GM18508 (cell line): ENCODE results near the gene EMILIN2.
"Not testable (repeated sequence)": the region's sequence is repeated elsewhere in the genome, so short reads cannot be mapped to it uniquely, and the experiment has no call there.

Experiments used
- ATAC-seq: cut with Tn5 transposase; IDR thresholded peaks from one replicate; pipeline ENCODE4 v1.9.1; 2021; ENCODE audit warnings: moderate number of reproducible peaks; ENCODE audit not compliant: insufficient read depth, unreplicated experiment

EMILIN2 gene

DNA sequence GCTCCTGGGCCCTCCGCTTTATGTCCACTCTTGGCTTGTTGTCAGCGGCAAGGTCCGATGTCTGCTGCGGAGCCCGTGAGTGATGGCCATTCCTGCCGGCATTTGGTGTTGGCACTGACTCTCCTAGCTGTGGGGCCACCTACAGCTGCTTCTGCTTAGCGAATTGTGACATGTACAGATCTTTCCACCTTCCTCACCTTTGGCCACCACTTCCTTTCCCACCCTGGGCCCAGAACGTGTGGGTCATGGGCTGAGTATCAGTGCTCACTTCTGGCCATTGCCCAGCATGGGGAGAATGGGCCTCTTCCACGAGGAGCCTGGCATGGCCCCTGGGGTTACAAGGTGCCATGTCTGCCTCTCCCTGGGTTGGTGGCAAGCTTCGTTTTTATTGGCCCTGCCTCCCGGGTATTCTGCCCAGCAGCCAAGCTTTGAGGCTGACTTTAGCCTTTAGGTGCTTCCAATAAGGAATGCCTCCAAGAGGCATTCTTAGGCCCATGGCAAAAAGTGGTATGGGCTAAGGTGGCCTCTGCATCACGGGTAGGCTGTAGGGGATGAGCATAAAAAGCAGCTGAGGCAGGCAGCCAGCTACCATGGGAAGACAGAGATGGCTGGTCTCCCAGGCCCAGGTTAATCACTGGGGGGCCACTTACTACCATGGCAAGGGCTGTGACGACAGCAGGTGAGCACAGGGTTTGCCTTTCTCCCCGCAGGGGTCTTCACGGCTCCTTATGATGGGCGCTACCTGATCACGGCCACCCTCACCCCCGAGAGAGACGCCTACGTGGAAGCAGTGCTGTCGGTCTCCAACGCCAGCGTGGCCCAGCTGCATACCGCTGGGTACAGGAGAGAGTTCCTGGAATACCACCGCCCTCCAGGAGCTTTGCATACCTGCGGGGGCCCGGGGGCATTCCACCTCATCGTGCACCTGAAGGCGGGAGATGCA lies 65.8 kb downstream of the EMILIN2 start:
- no peak for ATAC-seq

DNA sequence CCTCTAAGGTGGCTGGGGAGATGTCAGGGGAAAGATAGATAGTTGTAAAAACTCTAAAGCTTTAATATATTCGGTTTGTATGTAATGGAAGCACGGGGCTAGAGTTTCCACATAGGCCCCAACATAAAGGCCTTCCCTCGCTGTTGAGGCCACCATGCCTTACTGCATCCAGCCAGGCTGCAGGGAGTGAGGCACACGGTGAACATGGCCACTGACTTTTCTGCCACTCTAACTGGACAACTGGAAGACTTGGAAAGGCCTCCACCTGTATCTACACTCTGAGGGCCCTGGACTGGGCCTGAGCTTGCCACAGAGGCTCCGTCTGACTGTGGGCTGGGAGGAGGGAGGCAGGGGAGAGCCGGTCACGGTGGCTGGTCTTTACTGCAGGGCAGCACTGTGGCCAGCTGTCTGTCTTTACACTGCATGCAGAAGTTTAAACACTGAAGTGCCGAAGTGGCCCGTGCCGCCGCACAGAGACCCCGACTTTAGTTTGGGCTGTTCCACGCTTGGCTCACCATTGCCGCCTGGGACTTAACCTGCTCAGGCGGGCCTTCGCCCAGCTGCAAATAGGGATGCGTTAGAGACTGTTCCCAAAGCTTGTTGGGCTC lies 66.7 kb downstream of the EMILIN2 start:
- ATAC-seq: no peak

DNA sequence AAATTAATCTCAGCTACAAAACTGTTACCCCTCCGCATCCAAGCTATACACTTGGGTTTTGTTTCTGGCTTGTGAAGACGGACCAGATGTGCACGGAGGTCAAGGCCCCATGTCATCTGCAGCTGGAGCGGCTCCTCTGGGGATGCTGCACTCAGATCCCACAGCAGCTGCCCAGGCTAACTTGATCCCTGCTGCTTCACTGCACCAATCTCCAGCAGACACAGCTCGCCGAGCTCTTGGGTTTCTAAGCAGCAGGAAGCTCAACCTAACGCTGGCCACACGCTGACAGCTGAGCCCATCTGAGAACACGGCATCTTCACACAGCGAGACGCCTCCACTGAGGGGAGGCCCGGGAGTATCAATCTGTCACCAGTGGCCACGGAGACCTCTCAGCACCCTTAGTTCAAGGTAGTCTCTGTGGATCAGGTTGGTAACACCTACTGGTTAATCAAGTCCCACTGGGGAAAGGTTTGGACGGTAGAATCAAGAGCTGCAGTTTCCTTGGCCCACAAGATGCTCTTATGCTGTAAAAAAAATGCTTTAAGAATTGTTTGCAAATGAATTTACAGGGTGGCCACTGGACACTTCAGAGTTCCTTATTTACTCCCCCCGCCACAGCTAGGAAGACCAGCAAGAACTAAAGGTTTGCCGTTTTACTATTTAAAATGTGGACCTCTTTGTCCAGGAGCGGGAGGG lies 67.5 kb downstream of the EMILIN2 start:
- no peak for ATAC-seq

DNA sequence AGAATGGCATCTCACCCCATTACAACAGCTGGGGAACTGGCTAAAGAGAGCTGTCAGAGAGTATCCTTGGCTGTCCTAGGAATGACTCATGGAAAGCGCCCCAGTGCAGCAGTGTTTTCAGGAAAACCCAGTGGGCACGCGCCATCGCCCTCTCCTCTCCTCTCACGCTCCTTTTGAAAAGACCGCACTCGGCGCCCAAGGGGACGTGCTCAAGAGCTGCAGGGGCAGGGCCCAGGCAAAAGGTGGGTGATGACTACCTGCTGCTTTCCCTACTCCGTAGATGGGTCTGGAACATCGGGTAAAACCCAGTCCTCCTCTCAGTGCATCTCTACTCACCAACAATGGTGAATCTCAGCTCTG lies 68.1 kb downstream of the EMILIN2 start:
- no peak for ATAC-seq

DNA sequence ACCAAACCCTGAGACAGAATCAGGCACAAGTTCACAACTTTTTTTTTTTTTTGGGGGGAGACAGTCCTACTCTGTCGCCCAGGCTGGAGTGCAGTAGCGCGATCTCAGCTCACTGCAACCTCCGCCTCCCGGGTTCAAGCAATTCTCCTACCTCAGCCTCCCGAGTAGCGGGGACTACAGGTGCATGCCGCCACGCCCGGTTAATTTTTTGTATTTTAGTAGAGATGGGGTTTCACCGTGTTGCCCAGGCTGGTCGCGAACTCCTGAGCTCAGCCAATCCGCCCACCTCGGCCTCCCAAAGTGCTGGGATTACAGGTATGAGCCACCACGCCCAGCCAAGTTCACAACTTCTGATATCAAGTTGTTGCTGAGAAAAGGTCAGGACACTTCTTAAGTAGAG lies 68.7 kb downstream of the EMILIN2 start:
- ATAC-seq: not testable (repeated sequence)

DNA sequence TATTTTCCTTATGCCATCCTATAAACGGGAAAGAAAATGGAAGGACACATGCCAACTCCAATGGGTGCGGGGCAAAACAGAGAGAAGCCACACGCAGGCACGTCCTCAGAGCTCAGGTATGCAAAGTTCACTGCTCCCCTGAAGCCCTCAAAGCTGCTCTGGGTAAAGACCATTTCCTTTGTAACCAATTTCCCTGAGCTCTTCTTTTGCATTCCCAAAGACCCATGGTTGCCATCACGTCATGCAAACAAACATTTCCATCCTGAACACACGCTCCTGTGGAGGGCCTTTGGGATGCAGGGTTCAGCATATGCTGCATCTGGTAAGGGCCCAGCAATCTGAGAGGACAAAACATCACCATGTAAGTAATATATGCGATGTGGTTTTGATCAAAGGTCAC lies 69.4 kb downstream of the EMILIN2 start:
- no peak for ATAC-seq

DNA sequence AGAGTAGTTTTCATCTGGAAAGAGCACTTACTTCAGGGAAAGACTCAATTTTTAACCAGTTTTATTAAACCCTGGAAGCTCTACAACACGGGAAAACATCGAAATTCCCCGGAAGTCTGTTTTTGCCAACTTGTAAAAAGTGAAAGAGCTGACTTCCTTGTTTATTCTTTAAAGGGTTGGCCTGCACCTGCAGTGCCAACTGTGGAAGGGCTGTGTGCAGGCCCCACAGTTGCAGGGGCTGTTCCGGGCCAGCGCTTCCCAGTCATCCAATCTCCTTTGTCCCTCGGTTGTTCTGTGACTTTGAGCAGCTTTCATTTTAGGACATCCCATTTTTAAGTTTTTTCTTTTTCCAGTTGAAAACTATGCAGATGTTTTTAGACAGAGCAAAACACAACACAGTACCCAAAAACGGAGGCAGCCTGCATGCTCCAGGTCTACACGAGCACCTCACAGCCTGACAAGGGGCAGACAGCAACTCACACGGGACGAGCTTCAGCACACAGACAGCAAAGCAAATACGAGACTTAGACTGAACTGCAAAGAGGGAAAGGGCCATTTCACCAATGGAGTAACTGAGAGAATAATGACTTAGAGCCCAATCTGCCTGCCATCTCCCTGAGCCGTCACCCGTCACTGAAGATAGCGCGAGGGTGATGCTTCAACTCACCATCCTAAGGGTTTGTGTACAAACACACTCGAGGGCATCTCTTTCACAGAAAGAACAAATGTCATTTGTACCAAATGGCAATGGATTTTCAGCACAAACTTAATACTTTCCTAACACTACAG lies 70.6 kb downstream of the EMILIN2 start:
- ATAC-seq: no peak

DNA sequence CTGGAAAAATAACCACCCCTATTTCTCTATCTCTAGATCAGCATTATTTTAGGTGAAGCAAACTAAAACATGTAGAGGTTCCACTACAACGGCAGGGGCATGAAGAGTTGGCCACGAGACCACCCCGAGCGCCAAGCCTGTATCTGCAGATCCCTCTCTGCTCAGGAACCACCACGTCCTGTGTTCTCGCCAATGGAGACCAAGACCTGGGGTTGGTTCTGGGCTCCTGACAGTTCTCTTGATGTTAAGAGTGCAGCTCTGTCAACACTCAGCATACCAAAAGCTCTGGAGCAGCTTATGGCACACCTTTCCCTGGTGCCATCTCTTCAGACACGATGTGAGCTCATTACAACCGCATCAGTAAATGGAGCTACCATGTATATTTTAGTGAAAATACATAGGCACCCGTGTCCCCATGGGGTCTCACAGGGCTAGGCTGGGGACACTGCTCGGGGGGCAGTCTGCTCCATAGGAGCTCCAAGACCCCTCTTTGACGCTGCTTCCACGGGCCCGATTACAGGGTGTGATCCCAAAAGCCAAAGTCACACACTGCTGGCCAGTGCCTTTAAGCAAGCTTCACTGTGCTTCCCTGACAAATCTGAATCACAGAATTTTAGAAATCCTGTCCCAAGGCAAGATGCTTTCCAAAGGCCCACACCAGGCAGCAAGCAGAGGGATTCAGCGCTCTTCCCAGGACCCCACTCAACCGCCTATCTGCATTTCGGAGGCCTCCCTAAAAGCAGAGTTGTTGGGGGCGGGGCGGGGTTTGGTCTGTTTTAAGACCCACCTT lies 72.2 kb downstream of the EMILIN2 start:
- no peak for ATAC-seq

DNA sequence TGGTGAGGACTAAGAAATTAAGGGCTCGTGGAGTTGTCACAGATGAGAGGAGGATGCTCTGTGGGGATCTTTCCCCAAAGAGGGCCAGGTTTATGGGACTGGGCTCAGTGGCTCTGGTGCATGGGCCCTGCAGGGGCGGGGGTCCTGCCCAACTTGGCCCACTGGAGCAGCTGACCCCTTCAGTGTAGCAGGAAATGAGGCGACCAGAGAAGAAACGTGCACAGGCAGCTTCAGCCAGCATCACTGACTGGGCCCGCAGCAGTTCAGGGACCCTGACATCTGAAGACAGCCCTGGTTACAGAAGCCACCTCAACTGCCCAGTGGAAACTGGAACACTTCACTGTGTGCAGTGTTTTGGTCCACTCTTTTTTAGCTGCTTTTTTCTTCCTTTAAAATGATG lies 72.8 kb downstream of the EMILIN2 start:
- ATAC-seq: no peak

DNA sequence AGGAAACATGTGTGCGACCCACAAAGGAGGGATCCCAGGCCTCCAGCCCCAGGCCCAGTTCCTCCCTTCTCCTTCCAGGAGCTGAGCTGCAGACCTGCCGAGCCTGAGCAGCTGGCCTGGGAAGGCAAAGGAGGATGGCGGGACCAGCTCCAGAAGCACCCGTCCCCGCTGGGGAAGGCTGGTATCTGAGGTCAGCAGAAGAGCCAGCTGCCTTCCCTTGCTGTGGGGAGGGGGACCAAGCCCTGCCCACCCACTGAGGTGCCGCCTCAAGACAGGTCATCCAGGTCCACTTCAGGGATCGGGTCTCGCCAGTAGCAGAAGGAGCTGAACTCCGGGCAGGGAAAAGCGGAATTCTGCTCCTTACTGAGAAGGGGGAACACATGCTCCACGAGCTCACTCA lies 73.2 kb downstream of the EMILIN2 start:
- ATAC-seq: no peak

DNA sequence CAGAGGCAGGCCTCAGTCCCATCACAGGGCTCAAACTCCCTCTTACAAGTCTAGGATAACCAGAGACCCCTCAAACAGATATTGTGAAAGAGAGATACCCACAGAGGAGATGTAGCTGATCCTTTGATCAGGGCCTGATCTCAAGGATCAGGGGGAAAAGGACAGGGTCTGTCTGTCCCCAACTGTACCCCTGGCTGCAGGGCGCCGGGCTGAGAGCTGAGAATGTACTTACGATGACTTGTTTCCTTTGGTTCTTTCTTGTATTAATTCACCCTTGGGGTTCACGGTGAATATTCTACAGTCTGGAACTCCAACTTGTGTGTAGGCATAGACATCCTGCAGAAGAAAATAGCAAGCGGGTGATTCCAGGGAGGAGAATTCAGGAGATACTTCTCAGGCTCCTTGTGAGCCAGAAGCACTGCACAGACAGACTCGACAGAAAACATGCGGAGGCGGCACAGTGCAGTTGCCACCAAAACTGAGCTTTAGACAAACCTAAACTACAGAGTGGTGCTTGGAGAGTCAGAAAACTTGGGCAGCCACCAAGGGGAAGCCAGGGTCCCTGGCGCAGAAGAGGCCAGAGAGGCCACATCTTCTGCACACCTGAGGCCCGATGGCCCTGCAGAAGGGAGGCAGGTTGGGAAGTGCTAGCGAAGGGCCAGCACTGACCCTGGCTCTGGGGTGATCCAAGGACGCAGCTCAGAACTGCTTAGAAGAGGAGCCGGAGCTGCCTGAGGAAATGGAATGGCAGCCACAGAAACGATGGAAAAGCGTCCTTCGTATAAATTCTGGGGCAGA lies 73.9 kb downstream of the EMILIN2 start:
- no peak for ATAC-seq

DNA sequence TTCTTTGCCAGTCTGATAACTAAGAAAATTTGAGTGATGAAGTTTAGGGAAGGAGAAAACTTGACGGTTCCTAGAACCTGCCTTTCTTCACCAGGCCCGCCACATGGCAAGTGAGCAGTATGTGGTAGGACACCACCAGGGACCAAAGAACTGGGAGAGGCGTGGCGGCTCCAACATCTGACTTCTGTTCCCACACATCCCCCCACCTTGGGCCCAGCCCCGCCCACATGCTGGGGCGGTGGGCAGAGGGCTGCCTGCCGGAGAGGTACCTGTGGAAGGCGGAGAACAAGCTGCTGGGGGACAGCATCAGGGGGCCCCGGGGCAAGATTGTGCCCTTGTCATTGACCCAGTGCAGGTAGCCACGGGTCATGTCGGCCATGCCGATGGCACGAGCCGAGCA lies 75.0 kb downstream of the EMILIN2 start:
- no peak for ATAC-seq

DNA sequence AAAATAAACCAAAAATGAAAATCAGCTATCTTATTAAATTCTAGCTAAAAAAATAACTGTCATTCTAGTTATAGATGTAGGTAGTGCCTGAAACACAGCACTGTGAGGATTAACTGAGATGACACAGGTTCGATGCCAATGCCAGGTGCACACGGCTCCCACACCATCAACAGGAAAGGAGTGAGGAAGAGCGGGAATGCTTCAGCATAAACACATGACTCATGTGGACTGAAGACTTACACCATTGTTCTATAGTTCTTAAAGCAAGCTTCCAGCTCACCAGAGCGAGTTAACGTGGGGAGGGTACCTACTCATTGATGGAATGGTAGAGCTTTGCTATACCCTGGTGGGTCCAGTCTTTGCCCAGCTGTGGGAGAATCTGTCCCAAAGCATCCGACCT lies 76.7 kb downstream of the EMILIN2 start:
- ATAC-seq: no peak

DNA sequence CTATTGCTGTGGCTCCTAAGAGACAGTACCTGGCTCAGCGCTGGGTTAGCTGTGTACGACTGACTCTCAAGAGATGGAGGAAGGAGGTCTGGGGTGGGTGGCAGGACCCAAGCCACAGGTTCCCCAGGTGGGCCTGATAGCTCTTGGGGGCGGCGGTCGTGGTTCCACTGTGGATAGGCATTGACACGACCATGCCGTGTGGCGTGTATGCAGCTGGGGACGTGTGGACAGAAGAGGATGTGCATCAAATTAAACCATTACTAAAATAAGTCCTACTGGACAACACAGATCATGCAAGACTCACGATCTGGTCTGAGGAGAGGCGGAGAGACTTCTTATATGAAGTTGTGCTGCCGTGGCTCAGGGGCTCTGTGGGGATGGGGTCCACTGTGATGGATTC lies 78.1 kb downstream of the EMILIN2 start:
- no peak for ATAC-seq

DNA sequence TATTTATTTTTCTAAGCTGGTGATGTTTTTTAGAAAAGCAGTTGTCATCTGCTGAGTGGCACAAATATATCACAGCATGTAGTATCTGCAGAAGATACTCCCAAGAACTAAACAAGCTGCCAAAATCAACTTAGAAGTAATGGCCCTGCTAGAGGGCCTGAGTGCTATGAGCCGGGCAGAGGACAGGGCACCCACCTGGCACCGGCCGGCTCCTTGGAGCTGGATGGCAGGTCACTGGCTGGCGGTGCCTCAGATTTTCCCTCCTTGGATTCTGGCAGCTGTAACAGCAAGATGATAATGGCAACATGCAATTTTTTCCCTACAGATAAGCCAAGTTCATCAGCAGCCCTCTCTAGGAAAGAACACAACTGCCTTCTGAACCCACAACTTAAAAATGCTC lies 79.7 kb downstream of the EMILIN2 start:
- ATAC-seq: no peak

DNA sequence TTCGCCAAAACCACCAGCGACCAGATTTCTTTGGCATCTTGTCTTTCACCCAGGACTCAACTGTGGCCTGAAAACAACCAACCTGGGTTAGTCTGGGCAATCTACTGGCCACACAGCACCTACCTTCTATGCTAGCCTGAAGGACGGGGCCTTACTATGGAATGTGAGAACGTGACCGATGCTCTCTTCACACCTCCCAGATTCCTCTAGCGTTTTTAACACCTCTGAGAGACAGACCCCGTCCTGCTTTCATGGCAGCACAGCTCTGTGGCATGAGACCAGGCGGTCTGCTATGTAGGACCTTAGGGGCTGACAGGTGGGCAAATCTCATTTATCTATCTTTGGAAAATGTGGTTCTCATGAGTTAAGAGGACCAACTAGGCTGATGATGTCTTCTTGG lies 80.9 kb downstream of the EMILIN2 start:
- ATAC-seq: no peak

DNA sequence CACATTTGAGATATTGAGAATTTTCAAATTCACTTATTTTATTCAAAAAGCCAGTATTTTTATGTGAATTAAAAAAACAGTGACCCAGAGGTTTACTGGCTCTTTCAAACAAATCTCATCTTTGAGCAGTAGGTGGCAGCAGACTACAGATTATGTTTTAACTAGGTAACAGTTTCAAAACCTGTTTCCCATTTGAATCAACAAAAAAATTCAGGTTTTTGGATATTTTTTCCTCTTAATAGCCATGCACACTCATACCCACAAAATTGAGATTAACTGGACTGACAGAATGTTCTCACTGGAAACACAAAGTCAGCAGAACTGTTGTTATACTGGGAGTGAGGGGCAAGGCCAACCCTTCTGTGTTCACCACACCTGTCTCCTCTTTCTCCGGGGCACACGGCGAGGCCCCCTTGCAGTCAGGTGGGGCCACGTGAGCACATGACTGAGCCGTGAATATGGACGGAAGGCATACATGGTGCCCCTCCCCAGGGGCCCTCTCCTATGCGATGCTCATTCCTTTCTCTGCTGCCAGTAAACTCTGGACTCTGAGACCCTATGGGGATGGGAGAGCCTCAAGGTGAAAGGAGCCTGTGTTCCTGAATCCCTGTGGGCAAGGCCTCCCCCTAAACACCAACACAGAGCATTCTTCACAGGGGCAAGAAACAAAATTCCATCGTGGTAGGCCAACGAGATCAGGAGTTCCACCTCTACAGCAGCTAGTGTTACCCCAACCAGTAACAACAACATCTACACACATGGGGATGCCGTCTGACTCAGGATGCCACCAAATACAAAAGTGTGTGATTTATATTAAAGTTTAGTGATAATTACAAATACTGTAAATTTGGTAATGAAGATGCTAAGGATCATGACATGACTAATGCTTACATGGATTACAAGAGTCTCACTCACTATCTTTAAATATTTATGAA lies 85.7 kb downstream of the EMILIN2 start:
- no peak for ATAC-seq

DNA sequence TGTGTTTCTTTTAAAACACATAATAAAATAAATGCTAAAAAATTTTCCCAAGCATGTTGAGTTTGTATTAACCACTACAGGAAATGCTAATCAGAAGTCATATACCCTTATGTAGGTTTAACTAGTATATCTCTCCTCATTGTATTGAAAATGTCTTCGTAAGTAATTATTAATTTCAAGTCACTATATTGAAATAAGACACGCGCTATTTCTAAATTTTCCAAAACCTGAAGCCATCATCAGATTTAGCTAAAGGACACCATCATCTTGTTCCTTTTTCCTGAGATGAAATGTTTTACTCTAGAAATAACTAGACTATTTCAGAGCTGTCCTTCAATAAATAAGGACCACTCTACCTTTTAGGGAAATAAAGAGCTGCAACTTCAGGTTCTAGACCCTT lies 87.2 kb downstream of the EMILIN2 start:
- no peak for ATAC-seq
